CD4-positive, alpha-beta memory T cell (primary cell): ENCODE data around the gene CCDC107. TPM values are rescaled to one million over a fixed set of nuclear protein-coding genes. Genes with fewer than 3 reads are reported as not detected.
"Not testable (repeated sequence)": the region's sequence is repeated elsewhere in the genome, so short reads cannot be mapped to it uniquely, and the experiment has no call there.

Experiments
- CTCF ChIA-PET: fragments of 350-600 bp; sonication (Branson Sonifier 250); formaldehyde crosslinking; loops from one replicate; lab custom pipeline; 2021; ENCODE audit warnings: inconsistent platforms; ENCODE audit not compliant: partially characterized antibody; lab: Charles Lee
- POLR2A ChIA-PET: fragments of 350-600 bp; sonication (Branson Sonifier 250); formaldehyde crosslinking; loops from one replicate; lab custom pipeline; 2021; ENCODE audit not compliant: partially characterized antibody; lab: Charles Lee
- DNase-seq, 5 donors: peaks; one replicate each; pipeline versions ENCODE4 v3.0.0 to v3.0.0-alpha.2; 2020 to 2022; ENCODE audit warnings: mixed read lengths in 1 of 5
- H3K27ac ChIP-seq: one replicate; pipeline ENCODE4 v1.7.0; 2013; ENCODE audit warnings: low read depth, low read length
- H3K27me3 ChIP-seq: 2 replicates; pipeline ENCODE4 v1.7.0; 2013; ENCODE audit warnings: mild to moderate bottlenecking, low read length, moderate library complexity; ENCODE audit not compliant: insufficient read depth
- H3K36me3 ChIP-seq: 2 replicates; pipeline ENCODE4 v1.7.0; 2013; ENCODE audit warnings: mild to moderate bottlenecking, low read length, moderate library complexity; ENCODE audit not compliant: insufficient read depth
- H3K4me1 ChIP-seq: 2 replicates; pipeline ENCODE4 v1.7.0; 2013; ENCODE audit warnings: mild to moderate bottlenecking, low read length, moderate library complexity; ENCODE audit not compliant: insufficient read depth
- H3K4me3 ChIP-seq, 2 donors: one replicate each; pipeline ENCODE4 v1.7.0; 2013; ENCODE audit warnings: low read length in 2 of 2, mild to moderate bottlenecking in 1 of 2
- H3K9me3 ChIP-seq, 2 donors: one replicate each; pipeline ENCODE4 v1.7.0; 2013; ENCODE audit warnings: low read length in 2 of 2, control low read depth in 1 of 2; ENCODE audit not compliant: control insufficient read depth in 1 of 2
- H3K27ac Mint-ChIP-seq, 7 donors: one replicate each; pipeline ENCODE4 v1.8.0; 2020 to 2021; ENCODE audit warnings: mixed read lengths in 7 of 7, mild to moderate bottlenecking in 6 of 7, inconsistent platforms in 3 of 7, moderate library complexity in 3 of 7
- H3K27me3 Mint-ChIP-seq, 2 donors: one replicate each; pipeline ENCODE4 v1.8.0; 2020 to 2021; ENCODE audit warnings: mixed read lengths in 2 of 2
- H3K36me3 Mint-ChIP-seq, 2 donors: one replicate each; pipeline ENCODE4 v1.8.0; 2020 to 2021; ENCODE audit warnings: mixed read lengths in 2 of 2, inconsistent platforms in 1 of 2, mild to moderate bottlenecking in 1 of 2
- H3K4me1 Mint-ChIP-seq, 4 donors: one replicate each; pipeline ENCODE4 v1.8.0; 2020 to 2021; ENCODE audit warnings: mixed read lengths in 4 of 4, mild to moderate bottlenecking in 1 of 4
- H3K4me3 Mint-ChIP-seq, 8 donors: one replicate each; pipeline ENCODE4 v1.8.0; 2020 to 2021; ENCODE audit warnings: mixed read lengths in 8 of 8, mild to moderate bottlenecking in 7 of 8, moderate library complexity in 6 of 8, inconsistent platforms in 3 of 8
- H3K9me3 Mint-ChIP-seq, 8 donors: one replicate each; pipeline ENCODE4 v1.8.0; 2020 to 2021; ENCODE audit warnings: mixed read lengths in 8 of 8, mild to moderate bottlenecking in 5 of 8, inconsistent platforms in 3 of 8, moderate library complexity in 1 of 8
- intact Hi-C: fragments of 100-400 bp; cut with micrococcal nuclease; formaldehyde crosslinking; loops from one replicate; pipeline ENCODE4 v1.15.1; 2023
- polyA plus RNA-seq, 2 donors: library from polyadenylated mRNA; unstranded; fragments of 300-500 nt; fragmentation: Illumina TruSeq; gene quantifications; one replicate each; pipeline ENCODE4 v1.2.3, GENCODE V29; 2021
- total RNA-seq, 2 experiments: library from RNA; stranded (reverse); gene quantifications; one replicate each; pipeline ENCODE4 v1.2.3, GENCODE V29; 2021

Gene CCDC107
- total RNA-seq (10 to 100 TPM; 28.4 to 30.4 TPM), polyA plus RNA-seq (10 to 100 TPM; 90.5 to 92.5 TPM)

GRCh38 chr9:35658137-35658967, at the start of gene CCDC107:
CCDC107 (plus strand) TSS chr9:35658292; CDS start chr9:35658380, 88 bp downstream.
- CTCF ChIA-PET, result interaction anchor here (0.7 to 19.4 kb wide), 30 partner anchors 7 to 1835 kb away, joined by 3 to 339 read pairs (median 6); partner anchors contain the start of genes ARHGEF39, CD72, CREB3 and GBA2
- peaks cover 2 to 4% of the 10 kb centered on the region in 2 donors for H3K27me3 Mint-ChIP-seq

GRCh38 chr9:35609001-35609819, 48.9 kb upstream of the CCDC107 start:
- Histone ChIP-seq H3K27ac (no peak overlapping the region), H3K4me3 (no peak overlapping the region), H3K36me3 (peaks cover 17% of the 10 kb centered on the region), H3K27me3 (no peaks in the 10 kb centered on the region), H3K9me3 (no peaks in the 10 kb centered on the region), H3K4me1 (peaks cover 27% of the 10 kb centered on the region)
- intact Hi-C loops, result no loop called here
- no peaks in the 10 kb centered on the region for H3K9me3 Mint-ChIP-seq
- H3K36me3 Mint-ChIP-seq, result peaks cover 15 to 28% of the 10 kb centered on the region in 2 donors
- peaks cover 18 to 43% (median 24%) of the 10 kb centered on the region in 4 donors for H3K4me1 Mint-ChIP-seq
- peak in 1 of 5 donors; percentile 30 for DNase-seq
- no peaks in the 10 kb centered on the region for H3K27me3 Mint-ChIP-seq
- no peak overlapping the region for H3K27ac Mint-ChIP-seq
- CTCF ChIA-PET, result interaction anchor here (0.5 to 8.7 kb wide), 10 partner anchors 8 to 961 kb away, joined by 3 to 85 read pairs (median 3); partner anchors contain the start of gene ARHGEF39
- no peak overlapping the region for H3K4me3 Mint-ChIP-seq
- POLR2A ChIA-PET, result interaction anchor here (1.6 to 1.7 kb wide), 3 partner anchors 37 to 123 kb away, joined by 6 to 9 read pairs (median 7); partner anchors contain the start of genes CCDC107, CREB3, RMRP and TLN1

More at GRCh38 chr9:35658137-35658967, at the start of gene CCDC107:
- H3K4me3 ChIP-seq, result peak within 1 kb of the TSS; percentile 67 to 90
- peaks cover 71% of the 10 kb centered on the region for H3K4me1 ChIP-seq
- peaks cover 10% of the 10 kb centered on the region for H3K36me3 ChIP-seq
- Mint-ChIP-seq H3K36me3 (peaks cover 21 to 40% of the 10 kb centered on the region in 2 donors), H3K4me3 (peak within 1 kb of the TSS; percentile 86 to 95 (median 92)), H3K4me1 (peaks cover 60 to 85% (median 72%) of the 10 kb centered on the region in 4 donors), H3K27ac (peak within 1 kb of the TSS; percentile 95 to 100 (median 99)), H3K9me3 (peaks cover 0 to 9% (median 4%) of the 10 kb centered on the region in 8 donors)
- peak within 1 kb of the TSS; percentile 96 for H3K27ac ChIP-seq
- no peaks in the 10 kb centered on the region for H3K27me3 ChIP-seq
- intact Hi-C loops, result loop anchor here (1.0 to 5.0 kb wide), 8 partner anchors 38 to 671 kb away; partner anchors contain the start of genes CREB3, DNAJB5, GBA2 and RGP1
- POLR2A ChIA-PET, result interaction anchor here (0.8 to 12.3 kb wide), 19 partner anchors 8 to 1038 kb away, joined by 3 to 420 read pairs (median 9); partner anchors contain the start of genes CD72, CREB3, DCTN3 and FAM221B
- DNase-seq, result peak; percentile 86 to 92 (median 88)
- no peaks in the 10 kb centered on the region for H3K9me3 ChIP-seq

- ChIA-PET POLR2A (interaction anchor here (1.3 to 2.6 kb wide), 5 partner anchors 37 to 147 kb away, joined by 4 to 13 read pairs (median 6); partner anchors contain the start of genes CCDC107, CREB3, RMRP and TLN1), CTCF (interaction anchor here (1.7 to 11.1 kb wide), 6 partner anchors 22 to 146 kb away, joined by 4 to 145 read pairs (median 43); partner anchors contain the start of genes CCDC107, RMRP and SIT1)
- no peak overlapping the region for H3K27ac ChIP-seq
- no peaks in the 10 kb centered on the region for H3K27me3 ChIP-seq
- Mint-ChIP-seq H3K27me3 (no peaks in the 10 kb centered on the region), H3K4me1 (peaks cover 15 to 43% (median 22%) of the 10 kb centered on the region in 4 donors), H3K27ac (no peak overlapping the region), H3K4me3 (no peak overlapping the region), H3K36me3 (peaks cover 15 to 23% of the 10 kb centered on the region in 2 donors), H3K9me3 (no peaks in the 10 kb centered on the region)
- no peak overlapping the region for H3K4me3 ChIP-seq
- intact Hi-C loops, result no loop called here
- peaks cover 17% of the 10 kb centered on the region for H3K36me3 ChIP-seq
- H3K4me1 ChIP-seq, result peaks cover 22% of the 10 kb centered on the region
- no peak for DNase-seq
- no peaks in the 10 kb centered on the region for H3K9me3 ChIP-seq
Observed at GRCh38 chr9:35609820-35610163, 48.3 kb upstream of the CCDC107 start.

- intact Hi-C loops, result no loop called here
- Mint-ChIP-seq H3K27ac (peak overlapping the region in 5 of 7 donors; percentile 4 to 83 (median 59)), H3K36me3 (peaks cover 15 to 23% of the 10 kb centered on the region in 2 donors), H3K9me3 (no peaks in the 10 kb centered on the region), H3K4me3 (peak overlapping the region in 1 of 8 donors; percentile 26), H3K4me1 (peaks cover 13 to 43% (median 20%) of the 10 kb centered on the region in 4 donors), H3K27me3 (no peaks in the 10 kb centered on the region)
- POLR2A ChIA-PET, result interaction anchor here (0.7 to 2.7 kb wide), 11 partner anchors 36 to 579 kb away, joined by 3 to 27 read pairs (median 4); partner anchors contain the start of genes CCDC107, CLTA, CREB3 and RMRP
- CTCF ChIA-PET, result interaction anchor here (0.5 to 11.1 kb wide), 32 partner anchors 8 to 589 kb away, joined by 3 to 145 read pairs (median 6); partner anchors contain the start of genes ARHGEF39, CCDC107, CREB3 and GBA2
- no peaks in the 10 kb centered on the region for H3K27me3 ChIP-seq
- peak; percentile 45 to 63 (median 49) for DNase-seq
- peaks cover 17% of the 10 kb centered on the region for H3K36me3 ChIP-seq
- H3K4me3 ChIP-seq, result no peak overlapping the region
- H3K27ac ChIP-seq, result no peak overlapping the region
- H3K9me3 ChIP-seq, result no peaks in the 10 kb centered on the region
- peaks cover 19% of the 10 kb centered on the region for H3K4me1 ChIP-seq
Observed at GRCh38 chr9:35611230-35611797, 46.8 kb upstream of the CCDC107 start.

- DNase-seq, H3K9me3 ChIP-seq, H3K27me3 ChIP-seq, H3K27ac ChIP-seq, intact Hi-C loops, H3K4me3 Mint-ChIP-seq, H3K4me3 ChIP-seq, H3K9me3 Mint-ChIP-seq, H3K27me3 Mint-ChIP-seq: not testable (repeated sequence)
- peaks cover 11 to 19% of the 10 kb centered on the region in 2 donors for H3K36me3 Mint-ChIP-seq
- Histone ChIP-seq H3K4me1 (peaks cover 17% of the 10 kb centered on the region), H3K36me3 (peaks cover 17% of the 10 kb centered on the region)
- H3K27ac Mint-ChIP-seq, result peak overlapping the region in 1 of 7 donors; percentile 59
- peaks cover 13 to 45% (median 20%) of the 10 kb centered on the region in 4 donors for H3K4me1 Mint-ChIP-seq
- CTCF ChIA-PET, result interaction anchor here (1.2 to 11.1 kb wide), 18 partner anchors 7 to 137 kb away, joined by 3 to 145 read pairs (median 11); partner anchors contain the start of genes ARHGEF39, CCDC107, CREB3 and GBA2
- POLR2A ChIA-PET, result interaction anchor here (1.0 to 2.7 kb wide), 7 partner anchors 36 to 578 kb away, joined by 3 to 27 read pairs (median 4); partner anchors contain the start of genes CCDC107, CLTA, CREB3 and RMRP
Observed at GRCh38 chr9:35612066-35612465, 46.0 kb upstream of the CCDC107 start.

GRCh38 chr9:35612843-35613242, 45.2 kb upstream of the CCDC107 start:
- no peaks in the 10 kb centered on the region for H3K27me3 Mint-ChIP-seq
- intact Hi-C loops, result loop anchor here (1.0 kb wide), 1 partner anchor 9 kb away; no protein-coding TSS in a partner anchor
- peaks cover 13% of the 10 kb centered on the region for H3K36me3 ChIP-seq

More at GRCh38 chr9:35612843-35613242, 45.2 kb upstream of the CCDC107 start:
- H3K4me1 Mint-ChIP-seq, result peaks cover 16 to 45% (median 24%) of the 10 kb centered on the region in 4 donors
- ChIA-PET CTCF (interaction anchor here (0.6 to 11.1 kb wide), 11 partner anchors 10 to 256 kb away, joined by 3 to 145 read pairs (median 16); partner anchors contain the start of genes ARHGEF39, CCDC107, CREB3 and GBA2), POLR2A (interaction anchor here (0.5 to 8.2 kb wide), 6 partner anchors 8 to 577 kb away, joined by 3 to 80 read pairs (median 15); partner anchors contain the start of genes CCDC107, CLTA, CREB3 and RMRP)
- Histone ChIP-seq H3K4me3 (no peak overlapping the region), H3K4me1 (peaks cover 17% of the 10 kb centered on the region), H3K9me3 (no peaks in the 10 kb centered on the region), H3K27ac (no peak overlapping the region), H3K27me3 (no peaks in the 10 kb centered on the region)
- H3K27ac Mint-ChIP-seq, result peak overlapping the region in 1 of 7 donors; percentile 60
- peaks cover 5 to 14% of the 10 kb centered on the region in 2 donors for H3K36me3 Mint-ChIP-seq
- H3K4me3 Mint-ChIP-seq, result no peak overlapping the region
- no peaks in the 10 kb centered on the region for H3K9me3 Mint-ChIP-seq
- no peak for DNase-seq
